GM12801 (cell line): ENCODE data around the gene ZMYND11.

Experiments used
- TF ChIP-seq, protein P1 (sequence below): IDR thresholded peaks from one replicate; pipeline ENCODE4 v1.5.1; 2011; ENCODE audit warnings: control low read depth; ENCODE audit not compliant: insufficient read length; ENCODE audit errors: extremely low read depth

Gene ZMYND11

DNA sequence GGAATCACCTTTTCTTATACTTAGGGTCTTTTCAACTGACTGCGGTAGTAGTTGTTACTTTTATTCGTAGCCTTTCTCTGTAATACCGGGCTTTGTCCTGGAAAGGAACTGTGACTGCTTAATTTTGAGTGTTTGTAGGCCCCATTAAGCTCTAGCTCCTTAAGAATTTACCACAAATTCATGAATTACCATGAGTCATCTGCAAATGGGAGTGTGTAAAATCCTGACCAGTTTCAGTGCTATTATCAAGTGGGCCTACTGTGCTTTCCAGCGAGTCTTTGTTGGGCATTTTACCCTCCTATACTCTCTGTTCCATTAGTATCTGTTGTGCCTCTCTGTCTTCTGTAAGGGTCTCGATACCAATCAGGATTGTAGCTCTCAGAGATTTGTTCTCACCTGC, 49.7 kb downstream of the ZMYND11 start:
- TF ChIP-seq, protein P1, sequence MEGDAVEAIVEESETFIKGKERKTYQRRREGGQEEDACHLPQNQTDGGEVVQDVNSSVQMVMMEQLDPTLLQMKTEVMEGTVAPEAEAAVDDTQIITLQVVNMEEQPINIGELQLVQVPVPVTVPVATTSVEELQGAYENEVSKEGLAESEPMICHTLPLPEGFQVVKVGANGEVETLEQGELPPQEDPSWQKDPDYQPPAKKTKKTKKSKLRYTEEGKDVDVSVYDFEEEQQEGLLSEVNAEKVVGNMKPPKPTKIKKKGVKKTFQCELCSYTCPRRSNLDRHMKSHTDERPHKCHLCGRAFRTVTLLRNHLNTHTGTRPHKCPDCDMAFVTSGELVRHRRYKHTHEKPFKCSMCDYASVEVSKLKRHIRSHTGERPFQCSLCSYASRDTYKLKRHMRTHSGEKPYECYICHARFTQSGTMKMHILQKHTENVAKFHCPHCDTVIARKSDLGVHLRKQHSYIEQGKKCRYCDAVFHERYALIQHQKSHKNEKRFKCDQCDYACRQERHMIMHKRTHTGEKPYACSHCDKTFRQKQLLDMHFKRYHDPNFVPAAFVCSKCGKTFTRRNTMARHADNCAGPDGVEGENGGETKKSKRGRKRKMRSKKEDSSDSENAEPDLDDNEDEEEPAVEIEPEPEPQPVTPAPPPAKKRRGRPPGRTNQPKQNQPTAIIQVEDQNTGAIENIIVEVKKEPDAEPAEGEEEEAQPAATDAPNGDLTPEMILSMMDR: no peak

DNA sequence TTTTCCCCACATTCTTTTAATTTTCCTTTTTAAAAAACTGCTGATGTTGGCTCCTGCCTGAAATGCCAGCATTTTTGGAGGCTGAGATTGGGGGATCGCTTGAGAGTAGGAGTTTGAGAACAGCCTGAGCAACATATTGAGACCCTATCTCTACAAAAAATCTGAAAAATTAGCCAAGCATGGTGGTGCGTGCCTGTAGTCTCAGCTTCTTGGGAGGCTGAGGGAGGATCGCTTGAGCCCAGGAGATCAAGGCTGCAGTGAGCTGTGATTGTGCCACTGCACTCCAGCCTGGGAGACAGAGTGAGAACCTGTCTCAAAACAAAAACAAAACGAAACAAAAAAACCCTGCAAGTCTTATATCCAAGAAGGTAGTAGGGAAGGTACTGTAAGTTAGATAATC, 51.7 kb downstream of the ZMYND11 start:
- TF ChIP-seq, protein P1: no peak

DNA sequence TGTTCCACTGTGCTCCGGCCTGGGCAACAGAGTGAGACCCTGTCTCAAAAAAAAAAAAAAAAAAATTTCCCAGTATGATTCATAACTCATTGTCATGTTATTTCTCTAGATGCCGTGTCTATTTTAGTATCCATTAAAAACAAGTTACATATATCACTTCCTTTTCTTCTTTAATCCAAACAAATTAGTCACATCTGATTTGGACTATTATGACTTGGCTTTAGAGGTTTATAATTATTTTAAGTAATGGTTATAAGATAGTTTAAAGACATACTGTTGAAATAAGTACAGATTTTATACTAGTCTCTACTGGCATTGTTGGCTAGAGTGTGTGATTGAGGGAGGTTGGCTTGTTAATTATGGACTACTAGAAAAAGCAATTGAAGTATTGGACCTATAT, 53.3 kb downstream of the ZMYND11 start:
- TF ChIP-seq, protein P1: no peak

DNA sequence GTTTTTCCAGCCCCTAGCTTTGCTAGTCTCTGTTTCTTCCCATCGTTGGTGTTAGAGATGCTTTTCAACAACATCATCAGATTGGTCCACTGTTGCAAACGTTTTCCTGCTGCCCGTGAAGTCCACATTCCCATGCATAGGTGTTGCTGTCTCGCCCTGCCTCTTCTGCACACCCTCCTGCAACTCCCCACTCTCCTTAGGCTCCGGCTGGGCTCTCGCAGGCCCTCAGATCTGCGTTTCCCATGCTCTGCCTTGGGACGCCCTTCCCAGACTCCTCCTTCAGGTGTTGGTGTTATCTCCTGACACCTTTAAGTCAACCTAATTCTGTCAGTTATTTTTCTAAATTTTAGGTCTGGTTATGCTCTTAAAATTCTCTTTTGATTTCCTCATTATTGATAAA, 55.0 kb downstream of the ZMYND11 start:
- TF ChIP-seq, protein P1: no peak

DNA sequence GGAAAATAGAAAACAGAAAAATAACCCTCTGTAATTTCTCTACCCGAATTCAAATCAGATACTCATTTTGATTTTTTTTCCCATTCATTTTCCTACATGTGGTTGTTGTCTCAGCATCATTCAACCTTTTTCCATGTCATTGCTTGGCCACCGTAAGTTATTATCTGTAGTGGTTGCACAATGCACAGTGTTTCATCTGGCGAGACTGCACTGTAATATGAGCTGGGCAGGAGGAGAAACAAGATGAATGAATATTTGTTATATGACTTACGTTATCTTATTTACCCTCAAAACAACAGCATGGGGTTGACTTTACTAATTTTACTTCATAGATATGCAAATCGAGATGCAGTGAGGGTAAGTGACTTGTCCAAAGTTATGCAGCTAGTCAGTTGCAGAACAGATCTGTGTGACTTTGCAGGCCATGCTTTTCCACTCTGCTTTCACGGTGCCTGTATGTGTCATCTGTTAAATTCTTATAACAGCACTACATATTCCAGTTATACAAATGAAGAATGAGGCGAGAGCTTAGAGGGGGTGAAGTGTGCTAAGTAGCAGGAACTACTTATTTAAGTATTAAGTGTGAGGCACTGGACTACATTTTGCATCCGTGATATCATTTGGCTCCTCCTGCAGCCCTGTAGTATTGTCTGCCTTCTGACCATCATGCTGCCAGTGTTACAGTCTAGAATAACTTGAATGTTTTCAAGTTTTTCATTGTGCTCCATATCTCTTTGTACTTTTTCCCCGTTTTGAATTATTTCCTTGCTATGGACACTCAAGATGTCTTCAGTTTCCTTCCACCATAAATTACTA, 56.7 kb downstream of the ZMYND11 start:
- TF ChIP-seq, protein P1: no peak

DNA sequence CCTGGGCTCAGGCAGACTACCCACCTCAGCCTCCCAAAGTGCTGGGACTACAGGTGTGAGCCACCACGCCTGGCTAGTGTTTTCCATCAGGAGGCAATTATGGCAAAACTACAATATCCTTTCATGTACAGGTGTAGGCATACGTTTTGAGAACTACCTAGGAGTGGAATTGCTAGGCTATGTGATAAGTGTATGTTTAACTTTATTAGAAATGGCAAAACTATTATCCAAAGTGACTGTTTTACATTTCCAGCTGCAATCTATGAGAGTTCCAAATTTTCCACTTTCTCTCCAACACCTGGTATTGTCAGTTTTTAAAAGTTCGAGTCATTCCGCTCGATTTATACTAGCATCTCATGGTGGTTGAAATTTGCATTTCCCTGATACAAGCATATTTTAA, 59.0 kb downstream of the ZMYND11 start:
- TF ChIP-seq, protein P1: no peak

DNA sequence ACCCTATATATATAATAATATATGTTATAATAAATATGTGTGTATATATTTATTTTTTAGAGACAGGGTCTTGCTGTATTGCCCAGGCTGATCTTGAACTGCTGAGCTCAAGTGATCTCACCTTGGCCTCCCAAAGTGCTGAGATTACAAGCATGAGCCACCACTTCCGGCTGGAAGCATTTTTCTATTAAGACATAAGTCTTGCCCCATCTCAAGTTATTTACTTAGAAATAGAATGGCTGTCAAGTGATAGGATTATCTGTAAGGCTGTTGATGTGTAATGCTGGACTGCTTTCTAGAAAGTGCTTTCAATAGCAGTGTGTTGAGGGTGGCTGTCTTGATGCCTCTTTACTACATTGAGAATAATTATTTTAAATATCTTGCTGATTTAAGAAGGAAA, 65.2 kb downstream of the ZMYND11 start:
- TF ChIP-seq, protein P1: no peak
